Inflammatory macrophage treated with lipopolysaccharide for 1 hour (primary cell): ENCODE results near the gene HNRNPUL1.

Source experiments
- DNase-seq, 2 donors: peaks; one replicate each; pipeline ENCODE4 v3.0.0-alpha.2; 2020 to 2022

HNRNPUL1 gene

DNA sequence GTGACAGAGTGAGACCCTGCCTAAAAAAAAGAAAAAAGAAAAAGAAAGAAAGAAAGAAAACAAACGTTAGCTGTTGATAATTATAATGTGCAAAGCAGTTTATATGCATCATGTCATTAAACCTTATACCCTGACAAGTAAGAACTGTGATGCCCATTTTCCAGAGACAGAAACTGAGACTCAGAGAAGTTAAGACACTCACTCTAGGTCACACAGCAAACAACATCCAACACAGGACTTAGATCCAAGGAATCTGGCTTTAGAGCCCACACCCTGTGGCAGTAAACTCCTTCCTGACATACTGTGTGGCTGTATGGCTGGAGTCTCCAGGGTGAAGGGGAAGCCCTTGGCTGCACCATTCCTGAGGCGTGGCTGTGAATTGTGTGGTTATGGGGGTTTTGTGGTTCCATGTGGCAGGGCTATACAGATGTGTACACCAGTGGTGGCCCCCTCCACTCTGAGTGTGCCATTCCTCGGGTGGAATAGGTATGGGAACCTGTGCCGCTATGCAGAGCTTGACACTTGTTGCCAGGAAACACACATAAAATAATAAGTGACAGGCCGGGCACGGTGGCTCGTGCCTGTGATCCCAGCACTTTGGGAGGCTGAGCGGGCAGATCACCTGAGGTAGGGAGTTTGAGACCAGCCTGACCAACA lies 29.5 kb upstream of the HNRNPUL1 start:
- DNase-seq = no peak

DNA sequence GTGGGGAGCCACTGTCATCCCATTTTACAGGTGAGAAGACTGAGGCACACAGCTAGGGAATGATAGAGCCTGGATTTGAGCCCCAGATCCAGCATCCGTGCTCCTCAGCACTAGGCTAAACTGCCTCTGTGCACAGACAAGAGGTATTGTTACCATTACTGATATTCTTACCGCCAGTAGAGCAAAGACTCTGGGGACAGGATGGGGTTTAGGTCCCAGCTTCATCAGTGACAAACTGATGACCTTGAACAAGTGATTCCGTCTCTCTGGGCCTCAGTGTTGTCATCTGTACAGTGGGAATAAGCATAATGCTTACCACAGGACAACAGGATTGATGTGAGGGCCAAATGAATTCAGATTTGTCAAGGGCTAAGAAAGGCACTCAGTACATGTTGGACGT lies 28.7 kb upstream of the HNRNPUL1 start:
- DNase-seq = no peak

DNA sequence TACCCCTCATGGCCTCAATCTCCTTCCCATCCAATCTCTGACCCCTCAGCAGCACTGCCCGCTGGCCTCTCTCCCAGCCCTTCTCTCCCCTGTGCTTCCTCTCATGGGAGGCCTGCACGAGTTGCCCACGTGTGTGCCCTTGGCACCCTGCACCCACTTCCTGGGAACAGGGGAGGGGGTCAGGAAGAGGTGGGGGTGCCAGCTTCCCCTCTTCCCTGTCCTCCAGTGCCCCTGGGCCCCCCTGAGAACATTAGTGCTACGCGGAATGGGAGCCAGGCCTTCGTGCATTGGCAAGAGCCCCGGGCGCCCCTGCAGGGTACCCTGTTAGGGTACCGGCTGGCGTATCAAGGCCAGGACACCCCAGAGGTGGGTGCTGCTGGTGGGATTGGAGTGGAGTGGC lies 25.9 kb upstream of the HNRNPUL1 start:
- DNase-seq = no peak

DNA sequence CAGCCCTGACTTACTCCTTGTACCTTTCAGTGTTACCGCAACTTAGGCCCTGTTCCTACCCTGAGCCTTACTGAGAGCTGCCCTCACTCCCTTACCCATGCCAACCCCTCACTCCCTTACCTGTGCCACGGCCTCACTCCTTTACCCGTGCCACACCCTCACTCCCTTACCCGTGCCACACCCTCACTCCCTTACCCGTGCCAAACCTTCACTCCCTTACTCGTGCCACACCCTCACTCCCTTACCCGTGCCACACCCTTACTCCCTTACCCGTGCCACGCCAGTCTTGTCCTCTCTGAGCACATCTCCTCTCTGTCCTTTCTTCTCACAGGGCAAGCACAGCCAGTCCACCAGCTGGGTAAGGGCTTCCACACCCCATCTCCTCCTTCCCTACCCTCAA lies 24.8 kb upstream of the HNRNPUL1 start:
- DNase-seq = no peak

DNA sequence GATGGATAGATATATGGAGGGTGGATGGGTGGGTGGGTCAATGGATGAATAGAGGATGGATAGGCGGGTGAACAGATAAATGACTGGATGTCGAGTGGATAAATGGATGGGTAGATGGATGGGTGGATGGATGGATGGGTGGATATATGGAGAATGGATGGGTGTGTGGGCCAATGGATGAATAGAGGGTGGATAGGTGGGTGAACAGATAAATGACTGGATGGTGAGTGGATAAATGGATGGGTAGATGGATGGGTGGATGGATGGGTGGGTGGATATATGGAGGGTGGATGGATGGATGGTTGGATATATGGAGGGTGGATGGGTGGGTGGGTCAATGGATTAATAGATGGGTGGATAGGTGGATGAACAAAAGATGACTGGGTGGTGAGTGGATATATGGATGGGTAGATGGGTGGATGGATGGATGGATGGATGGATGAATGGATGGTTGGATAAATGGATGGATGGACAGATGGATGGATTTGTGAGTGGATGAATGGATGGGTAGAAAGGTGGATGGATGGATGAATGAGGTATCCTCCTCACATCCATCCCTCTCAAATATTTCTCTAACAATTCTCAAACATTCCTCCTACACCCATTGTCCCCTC lies 24.1 kb upstream of the HNRNPUL1 start:
- DNase-seq = no peak

DNA sequence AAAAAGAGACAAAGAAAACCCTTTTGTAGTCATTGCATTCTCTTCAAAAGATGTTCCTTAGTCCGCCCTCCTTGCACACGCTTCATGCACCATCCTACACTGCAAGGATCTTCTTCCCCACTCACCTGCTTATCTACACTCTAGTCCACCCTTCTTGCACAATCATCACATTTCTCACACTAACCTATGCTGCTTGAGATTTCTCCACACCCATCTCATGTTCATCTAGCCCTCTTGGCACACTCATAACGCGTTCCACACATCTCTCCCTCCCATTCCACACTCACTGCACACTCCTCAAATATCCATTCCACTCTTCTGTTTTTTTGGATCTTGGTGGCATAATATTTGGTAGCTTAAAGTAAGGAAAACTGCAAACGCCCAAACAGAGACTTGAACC lies 22.3 kb upstream of the HNRNPUL1 start:
- DNase-seq = no peak

DNA sequence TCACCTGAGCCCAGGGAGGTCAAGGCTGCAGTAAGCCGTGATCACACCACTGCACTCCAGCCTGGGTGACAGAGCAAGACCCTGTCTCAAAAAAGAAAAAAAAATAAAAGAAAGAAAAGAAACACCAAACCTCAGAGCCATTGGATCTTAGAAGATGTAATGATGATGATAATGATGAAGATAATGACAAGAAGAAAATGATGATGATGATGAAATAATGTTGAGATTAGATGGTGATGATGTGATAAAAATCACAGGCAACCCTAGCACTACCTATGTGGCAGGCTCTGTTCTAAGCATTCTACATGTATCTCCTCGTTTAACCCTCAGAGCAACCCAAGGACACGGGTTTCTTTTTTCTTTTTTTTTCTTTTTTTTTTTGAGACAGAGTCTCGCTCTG lies 20.1 kb upstream of the HNRNPUL1 start:
- DNase-seq = no peak

DNA sequence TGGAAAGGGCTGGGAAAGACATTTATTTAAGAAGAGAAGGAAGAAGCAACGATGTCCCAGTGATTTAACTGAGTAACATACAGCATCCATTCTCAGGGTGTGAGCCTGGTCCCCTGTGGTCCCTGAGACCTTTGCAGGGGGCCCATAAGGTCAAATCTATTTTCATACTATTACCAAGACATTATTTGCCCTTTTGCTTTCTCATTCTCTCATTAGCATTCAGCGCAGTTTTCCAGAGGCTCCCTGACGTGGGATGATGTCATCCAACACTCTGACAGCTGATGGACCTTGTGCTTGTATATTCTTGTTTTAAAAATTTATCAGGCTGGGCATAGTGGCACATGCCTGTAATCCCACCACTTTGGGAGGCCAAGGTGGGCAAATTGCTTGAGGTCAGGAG lies 18.3 kb upstream of the HNRNPUL1 start:
- no peak for DNase-seq

DNA sequence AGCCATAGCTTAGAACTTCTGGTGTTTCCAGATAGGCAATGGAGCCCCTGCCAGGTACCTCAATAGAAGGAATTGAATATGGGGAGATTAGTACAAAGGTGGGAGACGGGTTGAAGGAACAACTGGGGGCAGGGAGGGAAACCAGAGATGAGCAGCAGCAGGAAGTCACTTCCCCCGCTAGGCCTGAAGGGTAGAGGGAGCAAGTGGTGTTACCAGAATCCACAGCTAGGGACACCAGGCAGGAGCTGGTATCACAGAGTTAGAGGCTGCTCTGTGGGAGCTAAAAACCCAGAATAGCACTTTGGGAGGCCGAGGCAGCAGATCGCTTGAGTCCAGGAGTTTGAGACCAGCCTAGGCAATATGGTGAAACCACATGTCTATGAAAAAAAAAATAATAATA lies 15.3 kb upstream of the HNRNPUL1 start:
- DNase-seq = no peak

DNA sequence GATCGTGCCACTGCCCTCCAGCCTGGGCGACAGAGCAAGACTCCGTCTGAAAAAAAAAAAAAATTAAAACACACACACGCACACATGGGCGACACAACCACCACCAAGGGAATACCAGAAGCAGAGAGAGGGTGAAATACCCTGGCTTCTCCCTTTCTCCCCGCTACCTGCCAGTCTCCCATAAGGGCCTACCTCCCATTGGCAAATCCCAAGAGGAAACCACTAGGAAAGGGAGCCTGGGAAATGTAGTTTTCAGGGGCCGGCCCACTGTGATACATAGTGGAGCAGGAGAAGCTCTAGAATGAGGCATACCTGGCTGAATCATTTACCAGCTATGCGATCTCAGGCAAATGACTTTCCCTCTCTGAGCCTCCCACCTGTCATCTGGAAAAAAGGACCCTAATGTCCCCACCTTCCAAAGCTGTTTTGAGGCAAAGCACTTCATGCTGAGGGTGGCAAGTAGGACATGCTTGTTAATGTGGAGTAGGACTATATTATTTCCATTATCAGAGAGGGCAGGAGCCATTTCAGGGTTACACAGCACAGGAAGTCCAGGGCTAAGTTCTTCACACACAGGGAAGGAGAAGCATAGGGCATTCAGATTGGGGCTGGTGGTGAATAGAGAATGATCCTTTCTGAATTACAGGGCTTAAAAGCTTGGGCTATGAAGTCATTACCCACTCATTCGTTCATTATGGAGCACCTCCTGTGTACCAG lies 14.3 kb upstream of the HNRNPUL1 start:
- DNase-seq = no peak

DNA sequence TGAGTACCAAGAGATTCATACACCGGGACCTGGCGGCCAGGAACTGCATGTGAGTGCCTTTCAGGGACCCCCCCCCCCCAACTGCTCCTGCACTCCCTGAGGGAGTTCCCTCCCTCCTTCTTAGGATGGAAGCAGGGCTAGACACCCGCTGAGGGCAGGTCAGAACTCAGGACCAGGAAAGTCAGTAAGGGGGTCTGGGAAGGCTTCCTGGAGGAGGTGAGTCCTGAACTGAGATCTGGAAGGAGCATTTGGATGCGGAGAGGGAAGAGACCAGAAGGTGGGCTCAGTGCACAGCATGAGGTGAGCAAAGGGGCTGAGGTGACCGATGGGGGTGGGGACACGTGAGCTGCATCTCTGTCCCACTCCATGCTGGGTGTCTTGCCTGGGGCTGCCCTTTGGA lies 10.5 kb upstream of the HNRNPUL1 start:
- DNase-seq = no peak

DNA sequence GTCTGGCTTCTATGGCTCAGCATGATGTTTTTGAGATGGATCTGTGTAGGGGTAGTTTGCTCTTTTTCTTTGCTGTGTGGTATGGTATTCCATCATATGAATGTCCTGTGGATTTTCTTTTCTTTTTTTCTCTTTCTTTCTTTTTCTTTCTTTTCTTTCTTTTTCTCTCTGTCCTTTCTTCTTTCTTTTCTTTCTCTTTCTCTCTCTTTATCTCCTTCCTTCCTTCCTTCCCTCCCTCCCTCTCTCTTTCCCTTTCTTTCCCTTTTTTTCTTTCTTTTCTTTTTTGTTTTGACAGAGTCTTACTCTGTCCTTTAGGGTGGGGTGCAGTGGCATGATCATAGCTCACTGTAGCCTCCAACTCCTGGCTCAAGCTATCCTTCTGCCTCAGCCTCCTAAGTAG lies 9.0 kb upstream of the HNRNPUL1 start:
- no peak for DNase-seq

DNA sequence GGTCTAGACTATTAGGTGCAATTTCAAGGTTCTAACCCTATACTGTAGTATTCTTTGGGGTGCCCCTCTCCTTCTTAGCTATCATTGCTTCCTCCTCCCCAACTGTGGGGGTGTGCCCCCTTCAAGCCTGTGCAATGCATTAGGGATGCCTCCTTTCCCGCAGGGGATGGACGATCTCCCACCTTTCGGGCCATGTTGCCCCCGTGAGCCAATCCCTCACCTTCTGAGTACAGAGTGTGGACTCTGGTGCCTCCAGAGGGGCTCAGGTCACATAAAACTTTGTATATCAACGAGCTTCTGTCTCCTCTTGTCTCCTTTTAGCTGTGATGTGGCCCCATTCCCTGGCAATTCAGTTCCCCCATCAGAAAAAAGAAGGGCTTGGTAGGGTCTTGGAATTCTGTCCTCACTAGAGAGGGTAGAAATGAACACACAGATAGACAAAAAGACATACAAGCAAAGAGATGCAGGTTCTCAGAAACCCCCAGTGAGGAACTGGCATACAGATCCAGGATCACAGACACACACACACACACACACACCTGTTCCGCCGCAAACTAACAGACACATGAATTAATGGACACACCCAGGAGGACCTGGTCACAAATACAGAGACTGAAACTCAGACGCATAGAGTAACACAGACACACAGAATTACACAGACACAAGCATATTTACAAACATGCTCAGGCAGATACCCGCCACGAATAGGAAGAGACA lies 2.5 kb upstream of the HNRNPUL1 start:
- no peak for DNase-seq

DNA sequence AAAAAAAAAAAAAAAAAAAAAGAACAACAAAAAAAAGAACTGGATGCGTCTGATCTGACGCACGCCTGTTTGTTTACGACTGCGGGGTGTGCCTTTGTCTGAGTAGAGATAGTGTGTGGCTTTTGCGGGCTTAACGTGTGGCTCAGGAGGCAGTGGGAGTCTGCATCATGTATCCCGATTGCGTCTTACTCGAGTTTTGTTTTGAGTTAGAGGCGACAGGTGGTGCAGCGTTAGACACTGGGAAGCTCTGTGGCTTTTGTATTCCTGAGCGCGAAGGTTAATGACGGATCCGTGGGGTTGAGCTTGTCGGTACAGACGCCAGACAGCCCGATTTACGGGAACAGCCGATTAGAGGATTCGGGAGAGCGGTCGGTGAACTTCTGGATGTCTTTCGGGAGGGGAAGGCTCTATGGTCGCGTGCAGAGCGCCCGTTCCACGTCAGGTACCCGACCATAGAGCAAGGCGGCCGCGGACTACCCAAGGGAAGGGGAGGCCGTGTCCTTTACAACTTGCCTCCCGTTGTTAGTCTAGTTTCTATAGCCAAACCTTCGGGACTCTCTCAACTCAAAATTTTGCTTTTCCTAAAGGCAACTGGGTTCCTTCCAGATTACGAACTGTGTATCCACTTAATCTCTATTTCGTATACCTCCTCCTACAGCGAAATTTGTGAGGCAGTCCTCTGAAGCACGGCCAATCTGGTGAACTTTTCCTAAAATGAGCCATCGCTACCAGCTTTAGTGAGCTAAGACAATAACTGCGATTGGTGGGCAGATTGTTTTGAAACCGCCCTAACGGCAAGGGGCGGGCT lies 926 bp upstream of the HNRNPUL1 start:
- DNase-seq = peak in 1 of 2 donors; percentile 23

DNA sequence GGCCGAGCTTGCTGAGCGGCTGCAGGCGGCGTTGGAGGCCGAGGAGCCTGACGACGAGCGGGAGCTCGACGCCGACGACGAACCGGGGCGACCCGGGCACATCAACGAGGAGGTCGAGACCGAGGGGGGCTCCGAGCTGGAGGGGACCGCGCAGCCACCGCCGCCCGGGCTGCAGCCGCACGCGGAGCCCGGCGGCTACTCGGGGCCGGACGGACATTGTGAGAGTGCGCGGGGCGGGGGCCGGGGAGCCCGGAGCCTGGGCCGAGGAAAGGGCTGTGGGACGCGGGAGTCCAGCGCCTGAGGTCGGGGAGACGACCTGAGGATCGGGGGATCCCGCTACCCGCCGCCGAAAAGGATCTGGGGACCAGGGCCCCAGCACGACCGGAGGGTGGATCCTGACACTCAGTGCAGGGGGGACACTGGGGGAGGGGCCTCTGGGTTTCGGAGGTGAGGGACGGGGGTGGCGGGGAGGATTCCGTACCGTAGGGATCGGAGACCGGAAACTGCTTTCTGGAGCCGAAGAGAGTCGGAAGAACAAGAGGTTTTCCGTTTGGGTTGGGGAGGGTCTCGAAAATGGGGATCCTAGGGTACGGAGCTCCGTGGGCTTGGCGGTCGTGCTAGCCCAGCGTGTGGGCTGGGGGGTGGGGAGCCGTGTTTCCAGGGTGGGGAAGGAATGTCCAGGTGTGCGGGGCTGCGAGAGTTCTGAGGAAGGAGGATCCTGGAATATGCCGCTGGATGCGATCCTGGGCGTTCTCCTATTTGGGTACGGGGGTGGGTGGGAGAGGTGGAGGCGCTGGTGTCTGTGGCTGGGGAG lies 616 bp downstream of the HNRNPUL1 start:
- DNase-seq = peak in 1 of 2 donors; percentile 5

DNA sequence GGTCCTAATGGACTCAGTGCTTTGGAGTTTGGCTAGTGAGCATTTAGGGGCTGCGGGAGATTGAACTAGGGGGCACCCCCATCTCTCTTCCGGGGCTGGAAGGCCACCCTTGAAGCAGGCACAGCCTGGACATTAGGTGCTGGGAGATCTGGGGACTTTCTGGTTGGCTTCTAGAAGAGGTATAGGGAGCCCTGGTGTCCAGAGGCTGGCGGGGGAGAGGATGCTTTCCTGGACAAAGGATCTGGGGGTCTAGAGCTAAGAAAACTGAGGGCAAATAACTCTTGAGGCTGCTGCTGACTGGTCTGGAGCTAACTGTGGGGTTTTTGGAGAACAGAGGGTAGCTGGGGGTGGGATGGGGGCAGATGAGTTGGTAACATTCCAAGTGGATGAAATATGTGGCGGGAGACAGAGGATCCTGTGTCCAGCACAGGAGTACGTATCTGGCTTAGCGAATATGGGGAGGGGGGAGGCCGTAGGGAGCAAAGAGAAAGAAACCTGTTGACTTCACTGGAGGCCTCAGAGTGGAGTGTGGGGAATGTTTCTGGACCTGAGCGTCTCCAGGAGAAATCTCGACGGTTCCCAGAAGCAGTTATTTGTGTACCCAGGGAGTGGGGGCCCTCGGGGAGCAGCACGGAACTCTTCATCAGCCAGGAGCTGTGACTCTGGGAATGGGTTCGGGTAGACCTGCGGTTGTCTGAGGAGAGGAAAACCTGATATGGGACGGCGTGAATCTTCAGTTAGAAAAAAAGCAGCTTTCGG lies 1.4 kb downstream of the HNRNPUL1 start:
- DNase-seq = no peak

DNA sequence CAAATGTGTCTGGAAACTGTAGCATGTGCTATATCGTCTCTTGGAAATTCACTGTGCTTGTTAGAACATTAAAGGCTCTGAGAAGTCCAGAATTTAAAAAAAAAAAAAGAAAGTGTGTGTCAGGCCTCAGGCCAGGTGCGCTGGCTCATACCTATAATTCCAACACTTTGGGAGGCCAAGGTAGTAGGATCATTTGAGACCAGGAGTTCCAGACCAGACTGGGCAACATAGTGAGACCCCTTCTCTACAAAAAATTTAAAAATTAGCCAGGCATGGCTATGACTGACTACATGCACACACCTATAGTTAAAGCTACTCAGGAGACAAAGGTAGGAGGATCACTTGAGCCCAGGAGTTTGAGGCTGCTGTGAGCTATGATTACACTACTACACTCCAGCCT lies 4.9 kb downstream of the HNRNPUL1 start:
- no peak for DNase-seq

DNA sequence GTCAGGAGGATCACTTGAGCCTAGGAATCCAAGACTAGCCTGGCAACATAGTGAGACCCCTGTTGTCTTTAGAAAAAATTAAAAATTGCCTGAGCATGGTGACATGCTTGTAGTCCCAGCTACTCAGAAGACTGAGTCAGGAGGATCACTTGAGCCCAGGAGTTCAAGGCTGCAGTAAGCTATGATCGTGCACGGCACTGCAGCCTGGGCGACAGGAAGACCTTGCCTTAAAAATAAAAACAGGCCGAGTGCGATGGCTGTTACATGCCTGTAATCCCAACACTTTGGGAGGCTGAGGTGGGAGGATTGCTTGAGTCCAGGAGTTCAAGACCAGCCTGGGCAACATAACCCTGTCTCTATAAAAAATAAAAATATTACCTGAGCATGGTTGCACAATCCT lies 5.4 kb downstream of the HNRNPUL1 start:
- DNase-seq = no peak

DNA sequence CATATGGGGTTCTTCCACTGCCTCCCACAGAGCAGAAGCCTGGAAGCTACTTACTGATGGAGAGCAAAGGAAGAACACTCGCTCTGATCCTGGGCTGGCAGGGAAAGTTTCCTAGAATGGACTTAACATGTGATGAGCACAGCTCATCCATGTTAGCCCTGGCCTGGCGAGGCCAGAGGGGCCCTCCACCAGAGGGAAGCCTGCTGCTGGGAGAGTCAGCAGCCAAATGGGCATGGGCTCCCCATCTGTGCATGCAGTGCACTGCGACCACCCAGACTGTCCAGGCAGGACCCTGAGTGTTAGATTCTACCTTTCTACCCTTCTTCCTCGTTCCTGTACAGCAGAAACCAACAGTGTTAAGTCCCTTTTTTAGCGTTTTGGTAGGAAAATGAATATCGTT lies 8.9 kb downstream of the HNRNPUL1 start:
- no peak for DNase-seq

DNA sequence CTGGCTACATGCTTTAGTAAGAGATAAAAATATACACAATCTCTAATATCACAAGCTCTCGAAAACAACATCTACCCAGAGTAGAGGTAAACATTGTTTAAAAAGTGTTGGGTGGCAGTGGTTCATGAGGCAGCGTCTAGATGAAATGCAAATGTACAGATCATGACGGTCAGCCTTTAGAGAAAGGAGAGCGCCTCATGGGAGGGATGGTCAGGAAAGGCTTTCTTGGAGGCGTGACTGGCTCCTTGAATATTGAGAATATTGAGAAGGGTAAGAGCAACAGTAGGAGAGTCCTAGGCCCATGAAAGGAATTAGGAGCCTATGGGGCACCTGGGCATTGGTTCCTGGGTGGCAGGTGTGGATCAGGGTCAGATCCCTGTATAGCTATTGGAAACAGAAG lies 10.6 kb downstream of the HNRNPUL1 start:
- no peak for DNase-seq

DNA sequence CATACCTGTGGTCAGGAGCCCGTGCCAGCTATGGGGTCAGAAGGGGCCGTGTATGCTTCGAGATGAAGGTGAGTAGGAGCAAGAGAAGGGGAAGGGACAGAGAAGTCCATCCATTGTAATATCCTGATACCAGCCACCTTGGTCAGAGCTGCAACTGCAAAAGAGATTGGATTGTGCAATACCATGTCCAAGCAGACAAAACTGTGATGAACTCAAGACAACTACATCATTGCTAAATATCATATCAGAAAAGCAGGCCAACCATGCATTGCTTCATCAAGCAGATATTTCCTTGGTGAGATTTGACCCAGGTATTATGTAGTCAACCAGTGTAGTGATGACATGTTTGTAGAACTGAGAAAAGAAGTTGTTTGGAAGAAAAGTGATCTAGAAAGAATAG lies 12.1 kb downstream of the HNRNPUL1 start:
- DNase-seq = no peak
